Measurements from ENCODE around the gene RIMBP2. TPM values are rescaled to one million over a fixed set of nuclear protein-coding genes. Genes with fewer than 3 reads are reported as not detected.

RIMBP2 gene
- total RNA-seq, 1 experiment from 2014 or later = not detected

GRCh38 chr12:130661059-130661458, 55.0 kb downstream of the RIMBP2 start:
- Mint-ChIP-seq H3K4me3 (ENCODE audit: unreplicated experiment) (no peak overlapping the region), H3K9me3 (ENCODE audit: unreplicated experiment) (no peaks in the 10 kb centered on the region), H3K4me1 (ENCODE audit: low read depth, unreplicated experiment) (no peaks in the 10 kb centered on the region), H3K27ac (ENCODE audit: unreplicated experiment) (no peak overlapping the region), H3K36me3 (ENCODE audit: insufficient read depth, unreplicated experiment) (no peaks in the 10 kb centered on the region), H3K27me3 (ENCODE audit: insufficient read depth, unreplicated experiment) (peaks cover 4% of the 10 kb centered on the region)
- intact Hi-C loops (cut with micrococcal nuclease; ENCODE audit: unreplicated experiment) = no loop called here
- ChIA-PET POLR2A (no interaction called here), CTCF (no interaction called here)
- no TSS peak for BruUV-seq (replicated peaks)
- Histone ChIP-seq H3K4me1 (0 out of 2 replicates have a peak, but pooled peaks cover 3% of the 10 kb centered on the region), H3K9me3 (no peaks in the 10 kb centered on the region), H3K36me3 (ENCODE audit: control insufficient read depth, insufficient read depth, low read length) (no peaks in the 10 kb centered on the region), H3K27me3 (replicated peaks; ENCODE audit: control insufficient read depth, insufficient read depth, low read length) (no peaks in the 10 kb centered on the region), H3K4me3 (ENCODE audit: low read depth, low read length) (no peak overlapping the region)
- no peak for DNase-seq
- no peak for TF ChIP-seq CTCF (IDR thresholded peaks at IDR 0.05; ENCODE audit: insufficient read depth in 1 of 2, low read depth in 1 of 2, low read length in 1 of 2, severe bottlenecking in 1 of 2, unreplicated experiment in 1 of 2)

GRCh38 chr12:130658145-130658911, 57.8 kb downstream of the RIMBP2 start:
- Histone ChIP-seq H3K9me3 (no peaks in the 10 kb centered on the region), H3K4me1 (0 out of 2 replicates have a peak, but pooled peaks cover 3% of the 10 kb centered on the region), H3K27me3 (replicated peaks; ENCODE audit: control insufficient read depth, insufficient read depth, low read length) (no peaks in the 10 kb centered on the region), H3K4me3 (ENCODE audit: low read depth, low read length) (no peak overlapping the region), H3K36me3 (ENCODE audit: control insufficient read depth, insufficient read depth, low read length) (no peaks in the 10 kb centered on the region)
- H3K36me3 Mint-ChIP-seq (ENCODE audit: insufficient read depth, unreplicated experiment) = no peaks in the 10 kb centered on the region
- ChIA-PET CTCF (no interaction called here), POLR2A (no interaction called here)
- no TSS peak for BruUV-seq (replicated peaks)
- TF ChIP-seq CTCF (IDR thresholded peaks at IDR 0.05; ENCODE audit: insufficient read depth in 1 of 2, low read depth in 1 of 2, low read length in 1 of 2, severe bottlenecking in 1 of 2, unreplicated experiment in 1 of 2) = no peak
- no peak overlapping the region for H3K4me3 Mint-ChIP-seq (ENCODE audit: unreplicated experiment)
- DNase-seq = no peak
- peaks cover 8% of the 10 kb centered on the region for H3K27me3 Mint-ChIP-seq (ENCODE audit: insufficient read depth, unreplicated experiment)
- H3K9me3 Mint-ChIP-seq (ENCODE audit: unreplicated experiment) = peaks cover 10% of the 10 kb centered on the region
- H3K27ac Mint-ChIP-seq (ENCODE audit: unreplicated experiment) = no peak overlapping the region
- H3K4me1 Mint-ChIP-seq (ENCODE audit: low read depth, unreplicated experiment) = no peaks in the 10 kb centered on the region
- intact Hi-C loops (cut with micrococcal nuclease; ENCODE audit: unreplicated experiment) = no loop called here

- intact Hi-C loops (cut with micrococcal nuclease; ENCODE audit: unreplicated experiment) = no loop called here
- Mint-ChIP-seq H3K27ac (ENCODE audit: unreplicated experiment) (no peak overlapping the region), H3K36me3 (ENCODE audit: insufficient read depth, unreplicated experiment) (no peaks in the 10 kb centered on the region)
These were observed 59.7 kb downstream of the RIMBP2 start for GRCh38 chr12:130656411-130656810.

More at GRCh38 chr12:130656411-130656810, 59.7 kb downstream of the RIMBP2 start:
- H3K4me1 Mint-ChIP-seq (ENCODE audit: low read depth, unreplicated experiment) = no peaks in the 10 kb centered on the region
- no peak overlapping the region for H3K4me3 ChIP-seq (ENCODE audit: low read depth, low read length)
- POLR2A ChIA-PET = no interaction called here
- H3K4me3 Mint-ChIP-seq (ENCODE audit: unreplicated experiment) = no peak overlapping the region
- TF ChIP-seq CTCF (IDR thresholded peaks at IDR 0.05; ENCODE audit: insufficient read depth in 1 of 2, low read depth in 1 of 2, low read length in 1 of 2, severe bottlenecking in 1 of 2, unreplicated experiment in 1 of 2) = no peak
- H3K36me3 ChIP-seq (ENCODE audit: control insufficient read depth, insufficient read depth, low read length) = no peaks in the 10 kb centered on the region
- H3K27me3 ChIP-seq (replicated peaks; ENCODE audit: control insufficient read depth, insufficient read depth, low read length) = no peaks in the 10 kb centered on the region
- CTCF ChIA-PET = no interaction called here
- DNase-seq = no peak
- H3K9me3 Mint-ChIP-seq (ENCODE audit: unreplicated experiment) = peaks cover 10% of the 10 kb centered on the region
- no TSS peak for BruUV-seq (replicated peaks)
- H3K27me3 Mint-ChIP-seq (ENCODE audit: insufficient read depth, unreplicated experiment) = peaks cover 8% of the 10 kb centered on the region
- H3K9me3 ChIP-seq = no peaks in the 10 kb centered on the region
- 0 out of 2 replicates have a peak, but pooled peaks cover 3% of the 10 kb centered on the region for H3K4me1 ChIP-seq

Measured in Caco-2 (cell line).